HUES64 (cell line): ENCODE results near the gene BCKDK. TPM values are rescaled to one million over a fixed set of nuclear protein-coding genes. Genes with fewer than 3 reads are reported as not detected.

Experiments used
- H3K27ac ChIP-seq: 2 replicates; pipeline ENCODE4 v1.7.0; 2013; ENCODE audit warnings: low read depth, low read length, inconsistent platforms
- H3K27me3 ChIP-seq: 2 replicates; pipeline ENCODE4 v1.6.1; 2013; ENCODE audit warnings: mild to moderate bottlenecking, low read length; ENCODE audit not compliant: insufficient read depth
- H3K36me3 ChIP-seq: 2 replicates; pipeline ENCODE4 v1.6.1; 2013; ENCODE audit warnings: mild to moderate bottlenecking, low read length; ENCODE audit not compliant: insufficient read depth
- H3K4me1 ChIP-seq: 2 replicates; pipeline ENCODE4 v1.6.1; 2013; ENCODE audit warnings: mild to moderate bottlenecking, low read length, moderate library complexity; ENCODE audit not compliant: insufficient read depth
- H3K4me3 ChIP-seq: 2 replicates; pipeline ENCODE4 v1.5.1; 2013; ENCODE audit warnings: mild to moderate bottlenecking, low read length, moderate library complexity
- H3K9ac ChIP-seq: 2 replicates; pipeline ENCODE4 v1.6.1; 2013; ENCODE audit warnings: mild to moderate bottlenecking, low read depth, low read length
- H3K9me3 ChIP-seq: 2 replicates; pipeline ENCODE4 v1.6.1; 2013; ENCODE audit warnings: low read depth, low read length; ENCODE audit not compliant: insufficient read depth
- WGBS: fragments of 150-250, 120-280 bp; methylation state at CpG from one replicate; pipeline ENCODE4 v1.1.7; 2013; ENCODE audit warnings: missing lambda C conversion rate; 5-methylcytosine and 5-hydroxymethylcytosine counted together
- polyA plus RNA-seq, 2 experiments: library from polyadenylated mRNA; stranded (reverse); fragments of 50-300 nt; gene quantifications; one replicate each; pipeline ENCODE4 v1.2.3, GENCODE V29; 2013

BCKDK gene
- polyA plus RNA-seq (2013, experiment 1 of 2): 34.1 TPM
- polyA plus RNA-seq (2013, experiment 2 of 2): 44.3 TPM

- Histone ChIP-seq H3K27me3 (no peaks in the 10 kb centered on the region), H3K9ac (peak within 1 kb of the TSS; percentile 73), H3K27ac (no peak within 1 kb of the TSS), H3K9me3 (no peaks in the 10 kb centered on the region), H3K4me3 (peak within 1 kb of the TSS; percentile 83), H3K4me1 (no peaks in the 10 kb centered on the region), H3K36me3 (peaks cover 40% of the 10 kb centered on the region)
- 5% methylated on average over 68 of the region's 68 CpGs for WGBS
Measured at GRCh38 chr16:31108035-31108793, at the start of gene BCKDK. BCKDK (plus strand) TSS chr16:31108386; CDS start chr16:31109224, 838 bp downstream.

DNA sequence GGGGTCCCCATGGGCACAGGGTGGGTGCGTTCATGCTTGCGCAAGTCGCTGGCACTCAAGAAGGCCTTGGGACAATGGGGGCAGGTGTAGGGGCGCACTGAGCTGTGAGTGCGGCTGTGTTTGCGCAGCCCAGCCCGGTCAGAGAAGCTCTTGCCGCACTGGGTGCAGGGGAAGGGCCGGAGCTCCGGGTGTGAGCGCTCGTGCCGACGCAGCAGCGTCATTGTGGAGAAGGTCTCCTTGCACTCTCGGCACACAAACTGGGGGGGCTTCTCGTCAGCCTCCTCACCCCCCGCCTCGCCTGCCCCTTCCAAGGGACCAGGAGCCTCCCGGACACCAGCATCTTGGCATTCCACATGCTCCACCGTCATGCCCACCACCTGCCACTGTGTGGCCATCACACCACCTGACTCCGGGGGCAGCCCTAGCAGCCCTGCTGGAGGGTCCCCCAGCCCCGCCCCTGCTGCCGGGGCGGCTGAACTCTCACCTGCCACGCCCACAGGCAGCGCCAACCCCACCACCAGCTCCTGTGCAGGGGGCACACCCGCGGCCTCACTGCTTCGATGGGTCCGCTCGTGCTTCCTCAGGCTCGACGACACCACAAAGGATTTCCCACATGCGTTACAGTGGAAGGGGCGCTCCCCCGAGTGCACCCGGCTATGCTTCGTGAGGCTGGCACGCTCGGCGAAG is 46.9 kb upstream of the BCKDK start:
- H3K36me3 ChIP-seq: peaks cover 43% of the 10 kb centered on the region
- H3K27me3 ChIP-seq: no peaks in the 10 kb centered on the region
- no peak overlapping the region for H3K4me3 ChIP-seq
- WGBS: 96% methylated on average over 42 of the region's 42 CpGs
- H3K27ac ChIP-seq: no peak overlapping the region
- no peaks in the 10 kb centered on the region for H3K4me1 ChIP-seq
- no peaks in the 10 kb centered on the region for H3K9me3 ChIP-seq
- H3K9ac ChIP-seq: no peak overlapping the region

DNA sequence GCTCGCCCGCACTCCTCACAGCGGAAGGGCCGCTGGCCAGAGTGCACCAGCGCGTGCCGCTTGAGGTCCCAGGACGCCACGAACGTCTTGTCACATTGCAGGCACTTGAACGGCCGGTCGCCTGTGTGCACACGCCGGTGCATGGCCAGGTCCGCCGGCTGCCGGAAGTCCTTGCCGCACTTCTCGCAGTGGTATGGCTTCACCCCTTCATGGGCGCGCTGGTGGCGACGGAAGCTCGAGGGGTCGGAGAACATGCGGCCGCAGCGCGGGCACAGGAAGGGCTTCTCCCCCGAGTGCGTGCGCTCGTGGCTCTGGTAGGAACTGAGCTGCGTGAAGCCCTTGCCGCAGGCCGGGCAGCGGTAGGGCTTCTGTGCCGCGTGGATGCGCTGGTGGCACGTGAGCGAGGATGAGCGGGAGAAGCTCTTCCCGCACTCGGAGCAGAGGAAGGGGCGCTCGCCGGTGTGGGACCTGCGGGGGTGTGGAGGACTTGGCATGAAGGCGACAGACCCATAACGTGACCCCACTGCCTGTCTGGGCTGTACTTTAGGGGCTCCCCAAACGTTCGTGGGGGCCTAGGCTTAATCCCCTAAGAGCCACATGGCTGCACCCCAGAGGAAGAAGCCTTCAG is 46.3 kb upstream of the BCKDK start:
- Histone ChIP-seq H3K9ac (no peak overlapping the region), H3K27me3 (no peaks in the 10 kb centered on the region), H3K9me3 (no peaks in the 10 kb centered on the region), H3K4me1 (no peaks in the 10 kb centered on the region), H3K4me3 (no peak overlapping the region), H3K27ac (no peak overlapping the region), H3K36me3 (peaks cover 43% of the 10 kb centered on the region)
- WGBS: 96% methylated on average over 54 of the region's 54 CpGs

DNA sequence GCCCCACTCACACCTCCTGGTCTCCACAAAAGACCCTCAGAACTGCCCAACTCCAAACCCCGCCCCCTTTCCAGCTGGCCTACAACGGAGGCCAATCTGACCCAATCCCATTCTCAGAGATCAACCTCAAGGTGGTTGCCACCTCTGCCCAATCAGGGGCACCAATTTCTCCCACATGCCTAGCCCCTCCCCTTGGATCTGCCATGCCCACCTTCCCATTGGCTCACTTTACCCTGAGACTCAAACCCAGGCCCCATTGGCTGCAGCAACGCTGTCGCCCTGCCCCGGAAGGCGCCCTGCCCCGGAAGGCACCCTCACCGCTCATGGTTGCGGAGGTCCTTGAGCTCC is 44.7 kb upstream of the BCKDK start:
- H3K27me3 ChIP-seq: no peaks in the 10 kb centered on the region
- no peaks in the 10 kb centered on the region for H3K9me3 ChIP-seq
- no peak overlapping the region for H3K27ac ChIP-seq
- peaks cover 41% of the 10 kb centered on the region for H3K36me3 ChIP-seq
- no peak overlapping the region for H3K4me3 ChIP-seq
- H3K4me1 ChIP-seq: no peaks in the 10 kb centered on the region
- no peak overlapping the region for H3K9ac ChIP-seq
- WGBS: 94% methylated on average over 9 of the region's 9 CpGs

GRCh38 chr16:31063843-31064611 is 44.2 kb upstream of the BCKDK start:
- Histone ChIP-seq H3K4me1 (no peaks in the 10 kb centered on the region), H3K4me3 (no peak overlapping the region), H3K27me3 (no peaks in the 10 kb centered on the region), H3K36me3 (peaks cover 41% of the 10 kb centered on the region), H3K9me3 (no peaks in the 10 kb centered on the region), H3K9ac (no peak overlapping the region), H3K27ac (no peak overlapping the region)
- 97% methylated on average over 56 of the region's 56 CpGs for WGBS

GRCh38 chr16:31064882-31065461 is 43.2 kb upstream of the BCKDK start:
- no peak overlapping the region for H3K27ac ChIP-seq
- 93% methylated on average over 4 of the region's 4 CpGs for WGBS
- no peaks in the 10 kb centered on the region for H3K27me3 ChIP-seq
- H3K4me3 ChIP-seq: no peak overlapping the region
- peaks cover 36% of the 10 kb centered on the region for H3K36me3 ChIP-seq
- no peaks in the 10 kb centered on the region for H3K4me1 ChIP-seq
- H3K9ac ChIP-seq: no peak overlapping the region
- H3K9me3 ChIP-seq: no peaks in the 10 kb centered on the region

DNA sequence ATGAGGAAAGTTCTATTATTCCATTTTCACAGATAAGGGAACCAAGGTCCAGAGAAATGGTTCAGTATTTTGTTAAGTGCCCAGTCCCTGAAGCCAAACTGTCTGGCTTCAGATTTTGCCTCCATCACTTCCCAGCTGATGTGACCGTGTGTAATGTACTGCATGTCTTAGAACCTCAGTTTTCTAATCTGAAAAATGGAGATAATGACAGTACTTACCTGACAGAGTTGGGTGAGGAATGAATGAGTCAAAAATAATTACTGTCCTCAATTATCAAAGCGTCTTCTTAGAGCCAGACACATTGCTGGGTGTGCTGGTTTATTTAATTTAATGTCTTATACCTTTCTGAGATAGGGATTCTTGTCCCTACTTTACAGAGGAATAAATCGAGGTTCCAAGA is 40.8 kb upstream of the BCKDK start:
- Histone ChIP-seq H3K4me1 (peaks cover 7% of the 10 kb centered on the region; the same call in 1 of the 2 replicates), H3K9me3 (no peaks in the 10 kb centered on the region), H3K27me3 (no peaks in the 10 kb centered on the region), H3K36me3 (peaks cover 15% of the 10 kb centered on the region; the same call in 1 of the 2 replicates), H3K27ac (no peak overlapping the region), H3K9ac (no peak overlapping the region), H3K4me3 (no peak overlapping the region)
- WGBS: 96% methylated on average over 3 of the region's 3 CpGs

DNA sequence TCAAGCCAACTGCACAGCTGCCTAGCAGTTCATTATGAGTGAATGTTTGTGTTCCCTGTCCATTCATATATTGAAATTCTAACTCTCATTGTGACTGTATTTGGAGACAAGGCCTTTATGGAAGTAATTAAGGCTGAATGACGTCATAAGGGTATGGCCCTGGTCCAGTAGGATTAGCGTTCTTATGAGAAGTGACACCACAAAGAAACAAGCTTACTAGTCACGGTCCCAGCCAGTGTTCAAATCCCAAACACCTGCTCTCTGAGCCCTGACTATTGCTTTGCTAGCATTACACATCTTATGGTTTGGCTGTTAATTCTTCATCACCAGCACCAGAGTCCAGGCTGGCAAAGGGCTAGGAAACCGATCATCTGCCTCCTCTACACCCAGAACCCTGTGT is 36.3 kb upstream of the BCKDK start:
- Histone ChIP-seq H3K4me1 (peaks cover 8% of the 10 kb centered on the region; the same call in 1 of the 2 replicates), H3K9me3 (no peaks in the 10 kb centered on the region), H3K27me3 (no peaks in the 10 kb centered on the region), H3K27ac (no peak overlapping the region), H3K9ac (peak overlapping the region; percentile 95), H3K36me3 (peaks cover 11% of the 10 kb centered on the region), H3K4me3 (peak overlapping the region; percentile 81)
- WGBS: 81% methylated on average over 4 of the region's 4 CpGs

- no peaks in the 10 kb centered on the region for H3K27me3 ChIP-seq
- 1% methylated on average over 27 of the region's 27 CpGs for WGBS
- no peaks in the 10 kb centered on the region for H3K9me3 ChIP-seq
- H3K27ac ChIP-seq: peak overlapping the region; percentile 96
- peaks cover 19% of the 10 kb centered on the region for H3K36me3 ChIP-seq
- H3K9ac ChIP-seq: peak overlapping the region; percentile 95
- peaks cover 8% of the 10 kb centered on the region; the same call in 1 of the 2 replicates for H3K4me1 ChIP-seq
- peak overlapping the region; percentile 81 for H3K4me3 ChIP-seq
Measured at GRCh38 chr16:31072540-31073141, 35.5 kb upstream of the BCKDK start.
